ENCODE results near the gene CCDC148. TPM values are rescaled to one million over a fixed set of nuclear protein-coding genes. Genes with fewer than 3 reads are reported as not detected.

Gene CCDC148
- total RNA-seq, 1 experiment from 2014 or later, result 2.1 TPM

DNA sequence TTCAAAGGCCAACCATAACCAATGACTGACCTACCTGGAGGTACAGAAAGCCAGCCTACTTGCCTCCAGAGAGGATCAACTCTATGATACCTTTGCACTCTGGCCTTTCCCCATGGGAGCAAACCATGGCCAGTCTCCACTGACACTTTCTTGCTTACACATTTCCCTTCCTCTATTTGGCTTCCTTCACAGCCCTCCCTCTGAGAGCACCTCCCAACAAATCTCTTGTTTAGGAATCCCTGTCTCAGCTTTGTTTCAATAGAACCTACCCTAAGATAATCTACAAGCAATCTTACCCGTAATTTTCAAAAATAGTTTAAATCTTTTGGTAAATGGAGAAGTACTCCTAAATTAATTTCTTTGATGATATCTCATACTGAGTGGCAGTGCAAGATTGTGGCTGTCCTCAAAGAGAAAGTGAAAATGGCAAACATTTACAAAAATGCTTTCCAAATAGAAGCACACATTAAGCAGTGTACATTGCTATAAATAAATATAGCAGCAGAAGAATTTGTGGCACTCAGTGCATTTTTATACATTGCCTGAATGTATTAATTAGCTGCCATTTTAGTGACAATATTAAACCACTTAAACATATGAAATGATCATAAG is 140.6 kb downstream of the CCDC148 start (continued):
- TF ChIP-seq NR3C1 (CRISPR knock-in tag; conservative IDR thresholded peaks at IDR 0.05; ENCODE audit: low read depth) (no peak), PRRX2 (CRISPR knock-in tag; IDR thresholded peaks at IDR 0.05) (no peak), NR1H2 (CRISPR knock-in tag; IDR thresholded peaks at IDR 0.05) (no peak), ATF1 (CRISPR knock-in tag; IDR thresholded peaks at IDR 0.05) (no peak)
- TF ChIP-seq, protein P1, sequence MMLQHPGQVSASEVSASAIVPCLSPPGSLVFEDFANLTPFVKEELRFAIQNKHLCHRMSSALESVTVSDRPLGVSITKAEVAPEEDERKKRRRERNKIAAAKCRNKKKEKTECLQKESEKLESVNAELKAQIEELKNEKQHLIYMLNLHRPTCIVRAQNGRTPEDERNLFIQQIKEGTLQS (CRISPR knock-in tag; conservative IDR thresholded peaks at IDR 0.05), result no peak

DNA sequence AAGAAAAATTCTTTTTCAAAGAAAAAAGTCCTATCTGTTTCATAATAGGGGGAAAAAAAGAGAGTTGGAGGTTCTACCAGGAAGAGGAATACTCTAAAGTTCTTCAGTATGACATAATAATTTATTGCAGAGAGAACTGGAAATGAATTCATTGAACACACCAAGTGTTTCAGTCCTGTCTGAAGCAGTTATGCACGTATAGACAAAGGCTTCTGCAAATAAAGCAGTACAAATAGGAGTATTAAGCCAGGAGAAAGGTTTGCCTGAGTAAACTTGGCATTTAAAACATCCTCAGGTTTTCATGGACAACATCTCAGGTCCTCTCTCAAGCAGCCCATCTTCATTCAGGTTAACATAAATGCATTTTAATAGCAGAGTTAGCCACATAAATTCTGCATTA is 141.6 kb downstream of the CCDC148 start:
- Mint-ChIP-seq H3K27ac (no peak overlapping the region), H3K4me1 (peaks cover 27% of the 10 kb centered on the region), H3K27me3 (ENCODE audit: low read depth) (no peaks in the 10 kb centered on the region), H3K9me3 (peaks cover 29% of the 10 kb centered on the region), H3K36me3 (peaks cover 26% of the 10 kb centered on the region), H3K4me3 (no peak overlapping the region)
- TF ChIP-seq ZNF121 (CRISPR knock-in tag; IDR thresholded peaks at IDR 0.05) (no peak), ZNF219 (CRISPR knock-in tag; IDR thresholded peaks at IDR 0.05; ENCODE audit: borderline replicate concordance) (no peak), ZNF396 (CRISPR knock-in tag; IDR thresholded peaks at IDR 0.05; ENCODE audit: borderline replicate concordance) (no peak), ZNF232 (CRISPR knock-in tag; IDR thresholded peaks at IDR 0.05) (no peak), EMX1 (CRISPR knock-in tag; IDR thresholded peaks at IDR 0.05) (no peak), FOXK1 (CRISPR knock-in tag; IDR thresholded peaks at IDR 0.05) (no peak), TEAD4 (CRISPR knock-in tag; IDR thresholded peaks at IDR 0.05) (no peak), FOXP1 (CRISPR knock-in tag; IDR thresholded peaks at IDR 0.05; ENCODE audit: borderline replicate concordance) (no peak), PRRX2 (CRISPR knock-in tag; IDR thresholded peaks at IDR 0.05) (no peak), NFATC4 (CRISPR knock-in tag; IDR thresholded peaks at IDR 0.05) (no peak), CREB1 (CRISPR knock-in tag; IDR thresholded peaks at IDR 0.05) (no peak), ATF1 (CRISPR knock-in tag; IDR thresholded peaks at IDR 0.05) (no peak)
- TF ChIP-seq, protein P2, sequence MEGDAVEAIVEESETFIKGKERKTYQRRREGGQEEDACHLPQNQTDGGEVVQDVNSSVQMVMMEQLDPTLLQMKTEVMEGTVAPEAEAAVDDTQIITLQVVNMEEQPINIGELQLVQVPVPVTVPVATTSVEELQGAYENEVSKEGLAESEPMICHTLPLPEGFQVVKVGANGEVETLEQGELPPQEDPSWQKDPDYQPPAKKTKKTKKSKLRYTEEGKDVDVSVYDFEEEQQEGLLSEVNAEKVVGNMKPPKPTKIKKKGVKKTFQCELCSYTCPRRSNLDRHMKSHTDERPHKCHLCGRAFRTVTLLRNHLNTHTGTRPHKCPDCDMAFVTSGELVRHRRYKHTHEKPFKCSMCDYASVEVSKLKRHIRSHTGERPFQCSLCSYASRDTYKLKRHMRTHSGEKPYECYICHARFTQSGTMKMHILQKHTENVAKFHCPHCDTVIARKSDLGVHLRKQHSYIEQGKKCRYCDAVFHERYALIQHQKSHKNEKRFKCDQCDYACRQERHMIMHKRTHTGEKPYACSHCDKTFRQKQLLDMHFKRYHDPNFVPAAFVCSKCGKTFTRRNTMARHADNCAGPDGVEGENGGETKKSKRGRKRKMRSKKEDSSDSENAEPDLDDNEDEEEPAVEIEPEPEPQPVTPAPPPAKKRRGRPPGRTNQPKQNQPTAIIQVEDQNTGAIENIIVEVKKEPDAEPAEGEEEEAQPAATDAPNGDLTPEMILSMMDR (IDR thresholded peaks at IDR 0.05), result no peak
- TF ChIP-seq, protein P3, sequence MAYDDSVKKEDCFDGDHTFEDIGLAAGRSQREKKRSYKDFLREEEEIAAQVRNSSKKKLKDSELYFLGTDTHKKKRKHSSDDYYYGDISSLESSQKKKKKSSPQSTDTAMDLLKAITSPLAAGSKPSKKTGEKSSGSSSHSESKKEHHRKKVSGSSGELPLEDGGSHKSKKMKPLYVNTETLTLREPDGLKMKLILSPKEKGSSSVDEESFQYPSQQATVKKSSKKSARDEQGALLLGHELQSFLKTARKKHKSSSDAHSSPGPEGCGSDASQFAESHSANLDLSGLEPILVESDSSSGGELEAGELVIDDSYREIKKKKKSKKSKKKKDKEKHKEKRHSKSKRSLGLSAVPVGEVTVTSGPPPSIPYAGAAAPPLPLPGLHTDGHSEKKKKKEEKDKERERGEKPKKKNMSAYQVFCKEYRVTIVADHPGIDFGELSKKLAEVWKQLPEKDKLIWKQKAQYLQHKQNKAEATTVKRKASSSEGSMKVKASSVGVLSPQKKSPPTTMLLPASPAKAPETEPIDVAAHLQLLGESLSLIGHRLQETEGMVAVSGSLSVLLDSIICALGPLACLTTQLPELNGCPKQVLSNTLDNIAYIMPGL (CRISPR knock-in tag; IDR thresholded peaks at IDR 0.05), result no peak
- TF ChIP-seq, protein P4, sequence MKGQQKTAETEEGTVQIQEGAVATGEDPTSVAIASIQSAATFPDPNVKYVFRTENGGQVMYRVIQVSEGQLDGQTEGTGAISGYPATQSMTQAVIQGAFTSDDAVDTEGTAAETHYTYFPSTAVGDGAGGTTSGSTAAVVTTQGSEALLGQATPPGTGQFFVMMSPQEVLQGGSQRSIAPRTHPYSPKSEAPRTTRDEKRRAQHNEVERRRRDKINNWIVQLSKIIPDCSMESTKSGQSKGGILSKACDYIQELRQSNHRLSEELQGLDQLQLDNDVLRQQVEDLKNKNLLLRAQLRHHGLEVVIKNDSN (CRISPR knock-in tag; IDR thresholded peaks at IDR 0.05), result no peak
- TF ChIP-seq, protein P5, sequence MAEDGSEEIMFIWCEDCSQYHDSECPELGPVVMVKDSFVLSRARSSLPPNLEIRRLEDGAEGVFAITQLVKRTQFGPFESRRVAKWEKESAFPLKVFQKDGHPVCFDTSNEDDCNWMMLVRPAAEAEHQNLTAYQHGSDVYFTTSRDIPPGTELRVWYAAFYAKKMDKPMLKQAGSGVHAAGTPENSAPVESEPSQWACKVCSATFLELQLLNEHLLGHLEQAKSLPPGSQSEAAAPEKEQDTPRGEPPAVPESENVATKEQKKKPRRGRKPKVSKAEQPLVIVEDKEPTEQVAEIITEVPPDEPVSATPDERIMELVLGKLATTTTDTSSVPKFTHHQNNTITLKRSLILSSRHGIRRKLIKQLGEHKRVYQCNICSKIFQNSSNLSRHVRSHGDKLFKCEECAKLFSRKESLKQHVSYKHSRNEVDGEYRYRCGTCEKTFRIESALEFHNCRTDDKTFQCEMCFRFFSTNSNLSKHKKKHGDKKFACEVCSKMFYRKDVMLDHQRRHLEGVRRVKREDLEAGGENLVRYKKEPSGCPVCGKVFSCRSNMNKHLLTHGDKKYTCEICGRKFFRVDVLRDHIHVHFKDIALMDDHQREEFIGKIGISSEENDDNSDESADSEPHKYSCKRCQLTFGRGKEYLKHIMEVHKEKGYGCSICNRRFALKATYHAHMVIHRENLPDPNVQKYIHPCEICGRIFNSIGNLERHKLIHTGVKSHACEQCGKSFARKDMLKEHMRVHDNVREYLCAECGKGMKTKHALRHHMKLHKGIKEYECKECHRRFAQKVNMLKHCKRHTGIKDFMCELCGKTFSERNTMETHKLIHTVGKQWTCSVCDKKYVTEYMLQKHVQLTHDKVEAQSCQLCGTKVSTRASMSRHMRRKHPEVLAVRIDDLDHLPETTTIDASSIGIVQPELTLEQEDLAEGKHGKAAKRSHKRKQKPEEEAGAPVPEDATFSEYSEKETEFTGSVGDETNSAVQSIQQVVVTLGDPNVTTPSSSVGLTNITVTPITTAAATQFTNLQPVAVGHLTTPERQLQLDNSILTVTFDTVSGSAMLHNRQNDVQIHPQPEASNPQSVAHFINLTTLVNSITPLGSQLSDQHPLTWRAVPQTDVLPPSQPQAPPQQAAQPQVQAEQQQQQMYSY (CRISPR knock-in tag; IDR thresholded peaks at IDR 0.05), result no peak
- TF ChIP-seq, protein P6, sequence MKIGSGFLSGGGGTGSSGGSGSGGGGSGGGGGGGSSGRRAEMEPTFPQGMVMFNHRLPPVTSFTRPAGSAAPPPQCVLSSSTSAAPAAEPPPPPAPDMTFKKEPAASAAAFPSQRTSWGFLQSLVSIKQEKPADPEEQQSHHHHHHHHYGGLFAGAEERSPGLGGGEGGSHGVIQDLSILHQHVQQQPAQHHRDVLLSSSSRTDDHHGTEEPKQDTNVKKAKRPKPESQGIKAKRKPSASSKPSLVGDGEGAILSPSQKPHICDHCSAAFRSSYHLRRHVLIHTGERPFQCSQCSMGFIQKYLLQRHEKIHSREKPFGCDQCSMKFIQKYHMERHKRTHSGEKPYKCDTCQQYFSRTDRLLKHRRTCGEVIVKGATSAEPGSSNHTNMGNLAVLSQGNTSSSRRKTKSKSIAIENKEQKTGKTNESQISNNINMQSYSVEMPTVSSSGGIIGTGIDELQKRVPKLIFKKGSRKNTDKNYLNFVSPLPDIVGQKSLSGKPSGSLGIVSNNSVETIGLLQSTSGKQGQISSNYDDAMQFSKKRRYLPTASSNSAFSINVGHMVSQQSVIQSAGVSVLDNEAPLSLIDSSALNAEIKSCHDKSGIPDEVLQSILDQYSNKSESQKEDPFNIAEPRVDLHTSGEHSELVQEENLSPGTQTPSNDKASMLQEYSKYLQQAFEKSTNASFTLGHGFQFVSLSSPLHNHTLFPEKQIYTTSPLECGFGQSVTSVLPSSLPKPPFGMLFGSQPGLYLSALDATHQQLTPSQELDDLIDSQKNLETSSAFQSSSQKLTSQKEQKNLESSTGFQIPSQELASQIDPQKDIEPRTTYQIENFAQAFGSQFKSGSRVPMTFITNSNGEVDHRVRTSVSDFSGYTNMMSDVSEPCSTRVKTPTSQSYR (CRISPR knock-in tag; IDR thresholded peaks at IDR 0.05), result no peak
- TF ChIP-seq, protein P7, sequence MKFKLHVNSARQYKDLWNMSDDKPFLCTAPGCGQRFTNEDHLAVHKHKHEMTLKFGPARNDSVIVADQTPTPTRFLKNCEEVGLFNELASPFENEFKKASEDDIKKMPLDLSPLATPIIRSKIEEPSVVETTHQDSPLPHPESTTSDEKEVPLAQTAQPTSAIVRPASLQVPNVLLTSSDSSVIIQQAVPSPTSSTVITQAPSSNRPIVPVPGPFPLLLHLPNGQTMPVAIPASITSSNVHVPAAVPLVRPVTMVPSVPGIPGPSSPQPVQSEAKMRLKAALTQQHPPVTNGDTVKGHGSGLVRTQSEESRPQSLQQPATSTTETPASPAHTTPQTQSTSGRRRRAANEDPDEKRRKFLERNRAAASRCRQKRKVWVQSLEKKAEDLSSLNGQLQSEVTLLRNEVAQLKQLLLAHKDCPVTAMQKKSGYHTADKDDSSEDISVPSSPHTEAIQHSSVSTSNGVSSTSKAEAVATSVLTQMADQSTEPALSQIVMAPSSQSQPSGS (CRISPR knock-in tag; IDR thresholded peaks at IDR 0.05; ENCODE audit: borderline replicate concordance, low read depth), result no peak
- ChIA-PET CTCF (no interaction called here), POLR2A (no interaction called here)
- no peak for DNase-seq (ENCODE audit: low spot score)
- ATAC-seq, result no peak
